IPS DF 4.7 (cell line): ENCODE results near the gene SHH.

Experiments used
- DNase-seq: peaks from one replicate; pipeline ENCODE4 v3.0.0-alpha.2; 2013; ENCODE audit warnings: low spot score; ENCODE audit errors: extremely low read depth

Gene SHH

DNA sequence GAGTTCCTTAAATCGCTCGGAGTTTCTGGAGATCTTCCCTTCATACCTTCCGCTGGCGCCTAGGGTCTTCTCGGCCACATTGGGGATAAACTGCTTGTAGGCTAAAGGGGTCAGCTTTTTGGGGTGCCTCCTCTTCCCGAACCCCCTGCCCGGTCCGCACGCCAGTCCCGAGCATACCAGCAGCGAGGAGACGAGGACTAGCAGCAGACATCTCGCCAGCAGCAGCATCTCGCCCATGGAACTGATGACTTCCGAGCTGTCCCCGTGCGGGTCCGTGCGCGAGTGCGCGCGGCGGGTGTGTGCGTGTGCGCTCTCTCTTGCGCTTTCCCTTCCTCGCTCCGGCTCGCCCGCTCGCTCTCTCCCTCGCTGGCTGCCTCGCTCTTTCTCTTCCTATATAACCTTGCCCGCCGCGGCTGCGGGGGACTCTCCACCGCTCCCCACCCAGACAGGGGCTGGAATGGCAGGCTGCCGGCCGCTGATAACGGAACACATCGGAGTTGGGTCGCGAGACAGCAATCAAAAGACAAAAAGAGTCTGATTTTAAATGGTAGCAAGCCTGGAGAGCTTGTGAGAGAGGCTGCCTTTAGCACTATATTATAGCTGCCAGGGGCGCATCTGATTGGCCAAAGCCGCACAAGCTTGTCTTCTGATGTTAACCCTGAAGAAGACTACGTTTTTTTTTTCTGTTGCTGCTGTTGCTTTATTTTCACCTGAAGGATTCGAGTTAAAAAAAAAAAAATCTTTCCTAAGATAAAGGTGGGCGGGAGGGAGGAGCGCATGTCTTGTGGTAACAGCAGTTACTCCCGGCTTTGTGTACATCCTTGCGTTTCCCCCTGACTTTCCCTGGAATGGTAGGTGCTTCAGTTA is at the start of gene SHH:
Gene SHH (minus strand): TSS at position 569 of the 867 bp plus-strand sequence. CDS start 341 bp downstream, at position 228.
- no peak for DNase-seq

GRCh38 chr7:155861480-155861868 is 49.2 kb upstream of the SHH start:
- no peak for DNase-seq

GRCh38 chr7:155860840-155861479 is 48.7 kb upstream of the SHH start:
- no peak for DNase-seq

DNA sequence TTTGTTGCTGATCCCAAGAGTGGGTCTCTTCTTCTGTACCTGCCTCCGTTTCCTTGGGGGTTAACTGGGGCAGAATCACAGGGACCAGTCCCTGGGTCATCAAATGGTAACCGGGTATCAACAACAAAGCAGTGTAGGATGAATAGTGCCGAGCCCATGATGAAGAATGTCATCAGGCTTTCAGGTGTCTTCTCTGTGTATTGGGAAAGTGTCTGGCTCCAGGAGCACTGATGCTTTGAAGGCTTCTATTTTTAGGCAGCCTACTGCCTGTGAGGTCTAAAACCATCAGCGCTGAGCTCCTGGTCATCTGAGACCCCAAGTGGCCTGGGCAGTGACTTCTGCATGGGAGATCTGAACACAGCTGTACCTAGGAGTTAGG is 48.2 kb upstream of the SHH start:
- DNase-seq = no peak

DNA sequence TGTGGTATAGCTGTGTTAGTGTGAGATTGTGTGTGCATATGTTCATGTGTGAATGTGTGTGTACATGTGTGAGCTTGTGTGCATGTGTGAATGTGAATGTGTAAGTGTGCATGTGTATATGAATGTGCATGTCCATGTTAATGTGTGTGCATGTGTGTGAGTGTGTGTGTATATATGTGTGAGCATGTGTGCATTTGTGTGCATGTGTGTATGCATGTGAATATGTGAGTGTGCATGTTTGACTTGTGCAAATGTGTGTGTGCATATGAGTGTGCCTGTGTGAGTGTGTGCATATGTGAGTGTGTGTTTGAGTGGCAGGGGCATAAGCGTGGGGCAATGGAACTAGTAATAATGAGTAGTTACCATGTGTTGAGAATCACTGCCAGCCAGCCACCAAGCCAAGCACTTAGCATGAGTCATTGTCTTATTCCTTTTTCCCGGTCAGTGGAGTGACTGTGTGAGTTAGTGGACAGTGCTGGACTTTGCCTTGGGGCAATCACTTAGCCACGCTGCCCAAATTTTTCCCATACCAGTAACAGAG is 46.3 kb upstream of the SHH start:
- DNase-seq = no peak

DNA sequence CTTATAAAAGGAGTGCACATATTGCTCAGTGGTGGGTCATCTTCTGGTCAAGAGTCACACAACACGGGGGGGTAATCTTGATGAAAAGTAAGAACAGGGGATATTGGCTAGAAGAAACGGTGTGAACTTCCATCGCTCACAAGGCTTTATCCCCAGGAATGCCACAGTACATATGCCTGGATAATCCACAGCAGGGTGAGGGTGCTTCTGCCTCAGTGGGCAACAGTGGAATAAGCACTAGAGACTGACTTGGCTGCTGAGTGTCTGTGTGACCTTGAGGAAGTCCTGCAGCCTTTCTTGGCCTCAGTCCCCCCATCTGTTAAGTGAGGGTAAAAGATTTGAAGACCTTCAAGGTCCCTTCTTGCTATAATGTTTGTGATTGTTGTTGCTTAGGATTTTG is 44.9 kb upstream of the SHH start:
- DNase-seq = no peak

- DNase-seq = no peak
These were observed 44.4 kb upstream of the SHH start for GRCh38 chr7:155856656-155857055.

- no peak for DNase-seq
These were observed 40.4 kb upstream of the SHH start for GRCh38 chr7:155852426-155853301.

DNA sequence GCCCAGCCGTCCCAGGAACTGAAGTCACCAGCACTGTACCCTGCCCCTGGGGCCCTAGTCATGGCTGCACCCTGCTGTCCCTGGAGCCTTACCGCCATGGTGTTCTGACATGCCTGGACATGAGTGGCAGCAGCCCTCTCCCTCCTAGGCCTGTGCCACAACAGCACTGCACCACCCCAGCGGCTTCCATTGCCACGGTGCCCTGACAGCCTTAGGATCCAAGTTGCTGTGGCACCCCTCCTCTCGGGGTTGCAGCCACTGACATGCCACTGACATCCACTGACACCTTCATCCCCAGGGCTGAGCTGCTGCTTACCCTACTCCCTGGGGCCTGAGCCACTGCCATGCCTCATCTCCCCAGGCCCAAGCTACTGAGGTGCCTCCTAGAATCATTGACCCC is 39.6 kb upstream of the SHH start:
- no peak for DNase-seq

- DNase-seq = no peak
These were observed 38.8 kb upstream of the SHH start for GRCh38 chr7:155850766-155851678.

DNA sequence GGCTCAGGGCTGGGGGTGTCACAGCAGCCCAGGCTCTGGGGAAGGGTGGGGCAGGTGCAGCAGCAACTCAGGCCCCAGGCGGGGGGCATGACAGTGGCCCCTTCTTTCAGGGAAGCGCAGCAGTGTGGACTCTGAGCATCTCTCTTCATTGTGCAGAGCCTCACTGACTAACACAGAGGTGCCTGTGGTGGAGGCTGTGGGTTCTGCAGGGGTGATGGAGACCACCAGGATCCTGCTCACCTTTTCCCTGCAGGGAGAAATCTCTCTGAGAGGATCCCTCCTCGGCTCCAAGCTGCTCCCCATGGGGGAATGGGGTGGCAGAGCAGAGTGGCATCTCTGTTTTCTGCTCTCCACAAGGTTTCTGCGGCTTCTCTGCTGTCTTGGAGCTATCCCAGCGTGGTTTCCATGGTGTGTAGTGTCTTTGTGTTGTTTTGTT is 37.8 kb upstream of the SHH start:
- DNase-seq = no peak

- no peak for DNase-seq
These were observed 36.7 kb upstream of the SHH start for GRCh38 chr7:155848691-155849669.

DNA sequence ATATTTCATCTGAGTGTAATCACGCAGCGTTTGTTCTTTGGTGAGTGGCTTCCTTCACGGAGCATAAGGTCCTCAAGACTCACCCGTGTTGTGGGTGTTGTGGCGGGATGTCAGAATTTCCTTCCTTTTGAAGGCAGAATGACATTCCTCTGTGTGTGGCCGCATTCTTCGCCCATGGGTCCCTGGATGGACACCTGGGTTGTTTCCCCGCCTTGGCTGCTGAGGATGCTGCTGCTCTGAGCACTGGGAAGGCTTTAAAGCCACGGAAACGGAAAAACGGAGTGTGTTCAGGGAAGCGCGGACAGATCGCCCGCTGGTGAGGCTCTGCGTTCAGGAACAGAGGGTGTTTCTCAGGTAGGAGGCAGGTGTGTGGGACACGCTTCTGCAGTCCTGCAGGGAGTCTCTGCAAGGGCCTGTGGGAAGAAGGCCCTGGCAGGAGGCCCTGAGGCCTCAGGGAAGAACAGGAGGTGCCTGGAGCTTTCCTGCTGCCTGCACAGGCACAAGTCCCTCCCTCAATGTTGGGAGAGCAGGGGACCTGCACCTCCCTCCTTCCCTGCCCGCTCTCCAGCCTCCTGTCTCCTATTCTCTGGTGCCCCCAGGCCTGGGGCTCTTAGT is 35.7 kb upstream of the SHH start:
- no peak for DNase-seq

- DNase-seq = no peak
These were observed 34.7 kb upstream of the SHH start for GRCh38 chr7:155846936-155847335.

- DNase-seq = no peak
These were observed 33.9 kb upstream of the SHH start for GRCh38 chr7:155846156-155846555.

GRCh38 chr7:155845226-155845625 is 33.0 kb upstream of the SHH start:
- no peak for DNase-seq

DNA sequence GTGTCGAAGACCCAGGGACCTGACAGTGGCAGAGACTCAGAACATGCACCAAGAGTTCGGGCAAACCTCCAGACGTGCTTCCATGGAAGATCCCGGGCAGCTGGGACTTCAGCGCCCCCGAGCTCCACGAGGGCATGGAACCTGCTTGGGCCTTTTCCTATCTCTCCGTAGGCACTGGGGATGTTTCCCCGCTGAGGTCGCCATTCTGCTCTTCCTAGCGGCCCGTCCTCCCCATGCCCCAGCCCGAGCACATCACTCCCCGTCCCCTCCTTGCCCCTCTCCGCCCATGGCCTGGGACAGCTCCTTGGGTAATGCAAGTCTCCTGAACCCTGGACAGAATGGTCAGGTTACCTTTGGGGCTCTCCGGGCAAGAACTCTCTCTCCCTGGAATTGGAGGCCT is 32.3 kb upstream of the SHH start:
- DNase-seq = no peak

GRCh38 chr7:155844019-155844453 is 31.8 kb upstream of the SHH start:
- no peak for DNase-seq
